K562 (cell line): ENCODE results near the gene RPS23. TPM values are rescaled to one million over a fixed set of nuclear protein-coding genes. Genes with fewer than 3 reads are reported as not detected.
A peak's percentile ranks its signal among the peaks of the same experiment; 100 is the strongest.

Source experiments
- ARID4B ChIP-seq: sonication (generic); formaldehyde crosslinking; IDR thresholded peaks from 2 replicates; pipeline ENCODE4 v1.8.0; 2022; ENCODE audit warnings: mild to moderate bottlenecking, missing genetic modification reagents
- EP400 ChIP-seq: fragments of 450-650 bp; IDR thresholded peaks from 2 replicates; pipeline ENCODE4 v1.6.1; 2017; ENCODE audit warnings: antibody characterized with exemption, mild to moderate bottlenecking, moderate library complexity
- FOXM1 ChIP-seq, 2 experiments: fragments of 450-650 bp in 1 of 2; sonication (generic) in 1 of 2; formaldehyde crosslinking in 1 of 2; IDR thresholded peaks; 2 replicates each; pipeline versions ENCODE4 v1.6.1 to v1.9.0; 2017 to 2022; ENCODE audit warnings: low read depth in 2 of 2, mild to moderate bottlenecking in 2 of 2, missing genetic modification reagents in 1 of 2, moderate library complexity in 1 of 2
- HNRNPLL ChIP-seq: fragments of 200-400 bp; formaldehyde crosslinking; IDR thresholded peaks from 2 replicates; pipeline ENCODE4 v1.6.1; 2017; ENCODE audit warnings: low read length, low read depth, mild to moderate bottlenecking; ENCODE audit not compliant: poor library complexity, severe bottlenecking
- KDM1A ChIP-seq, 2 experiments: fragments of 450-650 bp; IDR thresholded peaks; 2 replicates each; pipeline ENCODE4 v1.6.1; 2016; ENCODE audit warnings: mild to moderate bottlenecking in 2 of 2
- MBD1 ChIP-seq: fragments of 250-450 bp; sonication (Bioruptor Pico); IDR thresholded peaks from 2 replicates; pipeline ENCODE4 v1.8.0; 2022; ENCODE audit warnings: inconsistent platforms
- MYBL2 ChIP-seq, 2 experiments: fragments of 450-650 bp in 1 of 2; sonication (generic) in 1 of 2; formaldehyde crosslinking in 1 of 2; IDR thresholded peaks; 2 replicates each; pipeline versions ENCODE4 v1.6.1 to v1.8.1; 2017 to 2022; ENCODE audit warnings: borderline replicate concordance in 1 of 2, inconsistent platforms in 1 of 2, low read depth in 1 of 2, mild to moderate bottlenecking in 1 of 2, missing genetic modification reagents in 1 of 2, moderate library complexity in 1 of 2
- POU5F1 ChIP-seq: fragments of 150-350 bp; IDR thresholded peaks from 2 replicates; pipeline ENCODE4 v1.6.1; 2014; ENCODE audit warnings: borderline replicate concordance, low read length, low read depth, mild to moderate bottlenecking; ENCODE audit not compliant: partially characterized antibody
- RBM14 ChIP-seq: fragments of 200-400 bp; formaldehyde crosslinking; IDR thresholded peaks from 2 replicates; pipeline ENCODE4 v1.6.1; 2018; ENCODE audit warnings: low read depth, mild to moderate bottlenecking, low read length, moderate library complexity, borderline replicate concordance; ENCODE audit not compliant: insufficient read depth
- RCOR1 ChIP-seq, 2 experiments: IDR thresholded peaks; 2 replicates each; pipeline ENCODE4 v1.6.1; 2012; ENCODE audit warnings: low read depth in 2 of 2, low read length in 2 of 2, borderline replicate concordance in 1 of 2, improper control_type of control experiment in 1 of 2
- SMAD1 ChIP-seq: fragments of 150-350 bp; IDR thresholded peaks from 2 replicates; pipeline ENCODE4 v1.6.1; 2014; ENCODE audit warnings: low read length, low read depth; ENCODE audit not compliant: partially characterized antibody
- ZNF311 ChIP-seq: fragments of 250-450 bp; sonication (Bioruptor Pico); IDR thresholded peaks from 2 replicates; pipeline ENCODE4 v1.4.0; 2020; ENCODE audit warnings: mild to moderate bottlenecking, moderate library complexity
- ZNF609 ChIP-seq: sonication (generic); formaldehyde crosslinking; IDR thresholded peaks from 2 replicates; pipeline ENCODE4 v1.8.1; 2023; ENCODE audit warnings: missing genetic modification reagents, mild to moderate bottlenecking, borderline replicate concordance
- ZSCAN32 ChIP-seq: fragments of 450-650 bp; formaldehyde crosslinking; IDR thresholded peaks from 2 replicates; pipeline ENCODE4 v1.4.0; 2020; ENCODE audit warnings: mild to moderate bottlenecking, moderate library complexity
- polyA plus RNA-seq, 8 experiments: library from polyadenylated mRNA; depleted of rRNA in 4 of 8; stranded (reverse) in 5 of 8; unstranded in 3 of 8; fragments of >200 nt; fragmentation: Nextera tagmentation in 2 of 8; fragmentation: Illumina TruSeq in 1 of 8; extraction: Ambion mirVana in 2 of 8; extraction: Trizol in 1 of 8; gene quantifications; 2 replicates each; pipeline versions ENCODE4 v1.2.1 to v1.2.3, GENCODE V29; 2011 to 2014; ENCODE audit warnings: inconsistent platforms in 1 of 8, missing spikeins in 1 of 8
- total RNA-seq, 7 experiments: library from RNA; depleted of rRNA in 6 of 7; stranded (reverse); fragments of >200 nt in 6 of 7; fragmentation: Illumina TruSeq in 2 of 7; extraction: Trizol in 2 of 7; gene quantifications; 2 replicates each; pipeline versions ENCODE4 v1.2.1 to v1.2.3, GENCODE V29; 2011 to 2021; ENCODE audit warnings: low replicate concordance in 1 of 7

Gene RPS23
- total and polyA plus RNA-seq, 9 of the 15 experiments (the other 6 are each of a cell fraction or from before 2014, with no cell fraction given) = 3,252 to 10,689 (median 6,302) TPM

GRCh38 chr5:82283893-82284292, 5.7 kb upstream of the RPS23 start (continued):
- TF ChIP-seq ZNF609 (CRISPR knock-in tag) (no peak), POU5F1 (no peak), ZNF311 (CRISPR knock-in tag) (no peak), SMAD1 (no peak), MBD1 (no peak), MYBL2 (IDR thresholded peaks at IDR 0.05; ENCODE audit: low read depth) (no peak), MYBL2 (CRISPR knock-in tag; IDR thresholded peaks at IDR 0.05; ENCODE audit: borderline replicate concordance) (no peak), RCOR1 (IDR thresholded peaks at IDR 0.05; ENCODE audit: borderline replicate concordance in 1 of 2, low read depth in 2 of 2, low read length in 2 of 2) (0 out of 4 replicates have a peak, but pooled peaks of 1 of the 2 experiments have one; percentile 5), FOXM1 (IDR thresholded peaks at IDR 0.05; ENCODE audit: low read depth) (no peak), FOXM1 (CRISPR knock-in tag; IDR thresholded peaks at IDR 0.05; ENCODE audit: low read depth) (no peak), ZSCAN32 (CRISPR knock-in tag) (no peak), HNRNPLL (no peak), KDM1A (IDR thresholded peaks at IDR 0.05) (peak in 1 of 2 experiments; percentile 71; a peak in 1 of 4 replicates), EP400 (0 out of 2 replicates have a peak, but pooled peaks have one; percentile 20), RBM14 (no peak), ARID4B (CRISPR knock-in tag) (no peak)
